ENCODE data around the gene TPRX1.
"Not testable (repeated sequence)": the region's sequence is repeated elsewhere in the genome, so short reads cannot be mapped to it uniquely, and the experiment has no call there.

The TPRX1 gene

GRCh38 chr19:47765523-47766358 lies 38.6 kb downstream of the TPRX1 start:
- DNase-seq = no peak

DNA sequence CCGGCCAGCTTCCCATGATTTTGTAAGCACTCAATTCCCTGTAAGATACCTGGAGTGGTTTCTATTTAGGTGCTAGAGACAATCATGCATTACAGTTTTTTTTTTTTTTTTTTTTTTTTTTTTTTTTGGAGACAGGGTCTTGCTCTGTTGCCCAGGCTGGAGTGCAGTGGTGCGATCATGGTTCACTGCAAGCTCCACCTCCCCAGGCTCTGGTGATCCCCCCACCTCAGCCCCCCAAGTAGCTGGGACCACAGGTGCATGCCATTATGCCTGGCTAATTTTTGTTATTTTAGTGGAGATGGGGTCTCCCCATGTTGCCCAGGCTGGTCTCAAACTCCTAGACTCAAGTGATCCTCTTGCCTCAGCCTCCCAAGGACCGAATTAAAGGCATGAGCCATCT lies 39.6 kb downstream of the TPRX1 start:
- DNase-seq = not testable (repeated sequence)

DNA sequence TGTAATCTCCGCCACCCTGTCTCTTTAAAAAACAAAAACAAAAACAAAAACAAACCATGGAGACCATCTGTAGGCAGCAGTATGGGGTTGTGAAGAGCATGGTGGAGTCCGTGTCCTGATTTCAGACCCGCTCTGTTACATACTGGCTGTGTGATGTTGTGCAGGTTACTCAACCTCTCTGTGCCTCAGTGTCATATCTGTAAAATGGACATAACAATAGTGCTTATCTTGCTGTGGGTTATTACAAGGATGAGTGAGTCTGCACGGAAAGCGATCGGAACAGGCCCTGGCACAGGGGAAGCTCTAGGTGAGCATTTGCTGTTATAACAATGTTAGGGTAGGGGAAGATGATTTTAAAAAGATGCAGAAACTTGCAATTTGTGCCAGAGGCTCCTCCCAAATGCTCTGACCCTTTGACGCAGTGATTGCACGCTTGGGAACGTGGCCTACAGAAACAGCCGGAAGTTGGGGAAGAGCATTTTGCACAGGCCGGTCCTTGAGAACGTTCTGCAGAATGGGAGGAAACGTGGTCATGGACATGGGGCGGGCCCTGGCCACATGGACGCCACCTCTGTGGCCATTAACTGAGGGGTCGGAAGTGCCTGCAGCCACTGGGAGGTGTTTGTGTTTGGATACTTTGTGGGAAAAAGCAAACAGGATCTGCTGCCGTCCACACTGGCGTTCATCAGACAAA lies 41.6 kb downstream of the TPRX1 start:
- DNase-seq = no peak

DNA sequence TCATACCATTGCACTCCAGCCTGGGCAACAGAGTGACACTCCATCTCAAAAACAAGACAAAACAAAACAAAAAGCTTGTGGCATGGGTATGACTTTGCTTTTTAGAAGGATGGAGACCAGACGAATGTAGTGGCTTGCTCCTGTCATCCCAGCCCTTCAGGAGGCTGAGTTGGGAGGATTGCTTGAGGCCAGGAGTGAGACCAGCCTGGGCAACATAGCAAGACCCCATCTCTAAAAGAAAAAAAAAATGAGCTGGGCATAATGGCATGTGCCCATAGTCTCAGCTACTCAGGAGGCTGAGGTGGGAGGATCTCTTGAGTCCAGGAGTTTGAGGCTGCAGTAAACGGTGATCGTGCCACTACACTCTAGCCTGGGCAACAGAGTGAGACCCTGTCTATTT lies 42.2 kb downstream of the TPRX1 start:
- no peak for DNase-seq

GRCh38 chr19:47761566-47761965 lies 42.8 kb downstream of the TPRX1 start:
- no peak for DNase-seq

- no peak for DNase-seq
Observed at GRCh38 chr19:47760632-47760999, 43.7 kb downstream of the TPRX1 start.

GRCh38 chr19:47758443-47758804 lies 45.9 kb downstream of the TPRX1 start:
- DNase-seq = no peak

DNA sequence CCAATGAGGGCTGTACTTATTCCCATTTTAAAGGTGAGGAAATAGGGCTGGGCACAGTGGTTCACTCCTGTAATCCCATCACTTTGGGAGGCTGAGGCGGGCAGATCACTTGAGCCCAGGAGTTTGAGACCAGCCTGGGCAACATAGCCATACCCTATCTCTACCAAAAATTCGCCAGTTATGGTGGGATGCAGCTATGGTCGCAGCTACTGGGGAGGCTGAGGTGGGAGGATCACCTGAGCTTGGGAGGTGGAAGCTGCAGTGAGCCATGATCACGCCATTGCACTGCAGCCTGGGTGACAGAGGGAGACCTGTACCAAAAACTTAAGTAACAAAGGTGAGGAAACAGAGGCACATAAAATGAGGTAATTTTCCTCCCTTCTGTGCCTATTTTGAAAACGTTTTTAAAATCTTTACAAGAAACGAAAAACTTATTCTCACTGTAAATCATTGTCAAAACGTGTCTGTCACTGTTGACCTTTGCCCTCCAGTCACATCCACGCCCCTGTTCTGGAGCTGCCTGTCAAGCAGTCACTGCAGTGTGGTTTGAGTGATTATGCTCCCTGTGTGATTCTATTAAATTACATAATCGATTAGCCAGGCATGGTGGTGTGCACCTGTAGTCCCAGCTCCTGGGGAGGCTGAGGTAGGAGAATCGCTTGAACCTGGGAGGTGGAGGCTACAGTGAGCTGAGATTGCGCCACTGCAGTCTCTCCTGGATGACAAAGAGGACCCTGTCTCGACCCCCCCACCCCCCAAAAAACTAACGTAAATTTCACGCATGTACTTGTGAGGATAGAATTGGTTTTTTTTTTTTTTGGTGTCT lies 46.5 kb downstream of the TPRX1 start:
- no peak for DNase-seq

GRCh38 chr19:47756953-47757608 lies 47.3 kb downstream of the TPRX1 start:
- no peak for DNase-seq

DNA sequence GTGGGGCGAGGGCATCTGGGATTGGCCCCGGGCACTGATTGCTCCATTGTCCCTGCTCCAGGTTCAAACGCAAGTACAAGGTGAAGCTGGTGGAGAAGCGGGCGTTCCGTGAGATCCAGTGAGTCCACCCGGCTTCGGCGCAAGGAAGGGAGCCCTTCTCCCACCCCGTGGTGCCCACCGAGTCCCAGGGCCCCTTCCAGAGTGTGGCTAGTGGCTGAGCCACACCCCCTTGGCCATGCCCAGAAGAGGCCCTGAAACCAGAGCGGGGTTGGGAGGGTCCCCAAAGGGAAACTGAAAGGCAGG lies 47.8 kb downstream of the TPRX1 start:
- no peak for DNase-seq

DNA sequence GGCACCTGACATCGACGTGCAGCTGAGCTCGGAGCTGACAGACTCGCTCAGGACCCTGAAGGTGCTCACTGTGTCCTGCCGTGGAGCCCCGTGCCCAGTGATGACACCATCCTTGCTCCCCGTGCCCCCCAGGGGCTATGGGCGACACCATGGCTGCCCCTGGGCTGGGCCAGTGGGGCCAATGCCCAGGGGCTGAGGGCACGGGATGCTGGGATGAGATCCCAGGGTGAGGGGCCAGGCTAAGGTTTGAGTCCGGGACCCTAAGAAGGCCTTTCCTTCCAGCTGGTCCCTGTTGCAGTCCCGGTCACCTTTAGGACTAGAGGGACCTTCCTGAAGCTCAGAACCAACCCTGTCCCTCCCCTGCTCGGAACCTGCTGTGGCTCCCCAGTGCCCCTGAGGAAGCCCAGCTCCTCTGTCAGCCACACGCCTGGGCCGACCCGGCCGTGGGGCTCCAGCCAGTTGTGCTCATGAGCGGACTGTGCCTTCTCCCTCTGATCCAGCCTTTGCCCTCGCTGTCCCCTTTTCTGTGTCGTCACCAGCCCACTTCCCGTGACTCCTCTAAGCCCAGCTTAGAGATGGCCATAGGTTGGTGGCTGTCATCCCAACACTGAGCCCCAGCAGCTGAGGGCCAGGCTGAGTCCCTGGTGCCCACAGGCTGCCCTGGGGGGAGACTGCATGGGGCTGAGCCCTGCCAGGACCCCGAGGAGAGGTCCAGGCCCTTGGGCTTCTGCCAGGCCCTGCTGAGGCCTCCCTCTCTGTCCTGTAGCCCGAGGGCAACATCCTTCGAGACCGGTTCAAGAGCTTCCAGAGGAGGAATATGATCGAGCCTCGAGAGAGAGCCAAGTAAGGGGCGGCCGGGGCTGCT lies 48.4 kb downstream of the TPRX1 start:
- no peak for DNase-seq

DNA sequence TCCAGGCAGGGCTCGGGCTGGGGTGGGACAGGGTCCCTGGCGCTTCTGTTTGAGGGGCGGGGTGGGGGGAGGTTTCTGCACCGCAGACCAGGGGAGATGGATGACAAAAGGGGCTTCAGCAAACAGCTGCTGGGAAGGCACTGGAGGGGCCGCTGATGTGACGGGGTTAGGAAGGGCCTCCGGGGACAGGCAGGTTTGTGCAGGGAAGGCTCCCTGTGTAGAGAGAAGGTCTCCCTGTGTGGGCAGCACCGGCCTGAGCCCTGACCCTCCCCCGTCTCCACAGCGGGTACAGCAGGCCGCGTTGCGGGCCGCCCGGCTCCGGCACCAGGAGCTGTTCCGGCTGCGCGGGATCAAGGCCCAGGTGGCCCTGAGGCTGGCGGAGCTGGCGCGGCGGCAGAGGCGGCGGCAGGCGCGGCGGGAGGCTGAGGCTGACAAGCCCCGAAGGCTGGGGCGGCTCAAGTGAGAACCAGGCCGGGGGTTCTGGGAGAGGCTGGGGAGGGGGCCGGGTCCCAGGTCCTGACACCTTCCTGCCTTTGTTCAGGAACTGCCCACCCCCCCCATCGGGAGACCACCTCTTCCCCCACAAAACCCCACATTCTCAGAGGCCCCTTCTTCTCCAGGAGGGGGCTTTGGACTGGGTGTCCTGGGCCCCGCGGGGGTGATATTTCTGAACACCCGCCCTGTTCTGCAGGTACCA lies 49.1 kb downstream of the TPRX1 start:
- no peak for DNase-seq

GRCh38 chr19:47754206-47755064 lies 49.9 kb downstream of the TPRX1 start:
- DNase-seq = no peak

DNA sequence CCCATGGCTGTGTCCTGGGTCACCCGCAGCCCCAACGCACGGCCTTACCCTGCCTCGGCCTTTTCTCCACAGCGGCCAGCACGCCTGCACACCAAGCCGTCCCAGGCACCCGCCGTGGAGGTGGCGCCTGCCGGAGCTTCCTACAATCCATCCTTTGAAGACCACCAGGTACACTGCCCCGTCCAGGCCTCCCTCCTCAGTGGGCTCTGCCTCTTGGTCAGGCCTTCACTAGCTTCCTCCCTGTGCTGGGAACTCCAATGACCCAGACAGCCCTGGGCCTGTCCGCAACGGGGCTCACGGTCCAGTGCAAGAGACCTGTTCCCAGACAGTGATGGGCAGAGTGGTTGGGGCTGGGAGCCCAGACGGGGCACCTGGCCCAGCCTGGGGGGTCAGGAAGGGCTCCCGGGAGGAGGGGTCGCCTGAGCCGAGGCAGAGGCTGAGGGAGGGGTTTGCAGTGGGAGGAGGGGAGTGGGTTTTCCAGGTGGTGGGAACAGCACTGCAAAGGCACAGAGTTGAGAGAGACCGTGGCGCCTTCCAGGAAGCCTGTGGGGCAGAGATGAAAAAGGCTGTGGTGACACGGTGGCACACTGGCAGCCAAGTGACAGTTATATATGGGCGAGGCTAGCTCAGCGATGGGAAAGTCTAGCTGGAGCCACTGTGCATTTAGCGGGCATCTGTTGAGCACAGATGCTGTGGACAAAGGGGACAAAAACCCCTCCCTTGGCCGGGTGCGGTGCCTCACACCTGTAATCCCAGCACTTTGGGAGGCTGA lies 51.7 kb downstream of the TPRX1 start:
- no peak for DNase-seq

Measured in SIG-M5 (cell line).